HG03520 (cell line): Measurements from ENCODE around the gene FLT3.
"Not testable (repeated sequence)": the region's sequence is repeated elsewhere in the genome, so short reads cannot be mapped to it uniquely, and the experiment has no call there.

ENCODE experiments used
- ATAC-seq: cut with Tn5 transposase; IDR thresholded peaks from one replicate; pipeline ENCODE4 v1.9.1; 2021; ENCODE audit warnings: mild to moderate bottlenecking, moderate library complexity; ENCODE audit not compliant: unreplicated experiment

Gene FLT3

DNA sequence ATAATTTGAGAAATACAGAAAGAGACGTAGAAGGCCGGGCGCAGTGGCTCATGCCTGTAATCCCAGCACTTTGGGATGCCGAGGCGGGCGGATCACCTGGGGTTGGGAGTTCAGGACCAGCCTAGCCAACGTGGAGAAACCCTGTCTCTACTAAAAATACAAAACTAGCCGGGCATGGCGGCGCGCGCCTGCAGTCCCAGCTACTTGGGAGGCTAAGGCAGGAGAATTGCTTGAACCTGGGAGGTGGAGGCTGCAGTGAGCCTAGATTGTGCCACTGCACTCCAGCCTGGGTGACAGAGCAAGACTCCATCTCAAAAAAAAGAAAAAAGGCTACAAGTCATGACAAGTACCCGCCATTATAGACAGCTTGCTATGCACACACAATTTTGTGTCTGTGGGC is 95.4 kb downstream of the FLT3 start:
- ATAC-seq, result not testable (repeated sequence)

DNA sequence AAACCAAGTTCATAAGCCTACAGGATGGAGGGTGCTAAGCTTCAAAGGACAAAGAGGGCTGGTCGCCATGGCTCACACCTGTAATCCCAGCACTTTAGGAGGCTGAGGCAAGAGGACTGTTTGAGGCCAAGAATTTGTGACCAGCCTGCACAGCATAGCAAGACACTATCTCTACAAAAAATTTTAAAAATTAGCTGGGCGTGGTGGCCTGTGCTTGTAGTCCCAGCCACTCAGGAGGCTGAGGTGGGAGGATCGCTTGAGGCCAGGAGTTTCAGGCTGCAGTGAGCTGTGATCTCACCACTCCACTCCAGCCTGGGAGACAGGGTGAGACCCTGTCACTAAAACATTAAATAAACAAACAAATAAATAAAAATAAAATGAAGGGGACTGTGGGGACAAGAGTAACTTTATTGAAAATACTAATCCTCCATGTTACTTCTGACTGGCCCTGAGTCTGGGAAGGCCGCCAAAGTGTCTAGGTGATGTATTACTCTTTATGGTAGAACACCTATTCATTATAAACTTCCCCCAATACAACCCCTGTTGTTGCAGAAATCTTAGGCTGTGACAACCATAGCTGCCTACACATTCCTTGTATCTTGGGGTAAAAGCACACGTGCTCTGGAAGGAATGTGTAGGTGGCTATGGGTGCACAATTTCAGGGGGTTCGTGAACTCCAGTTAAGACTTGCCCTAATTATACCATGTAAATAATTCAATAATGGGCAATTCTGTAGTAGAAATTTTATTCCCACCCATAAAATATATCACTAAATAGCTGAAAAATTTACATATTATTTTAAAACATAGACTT is 97.3 kb downstream of the FLT3 start:
- no peak for ATAC-seq

GRCh38 chr13:28001837-28002473 is 98.4 kb downstream of the FLT3 start:
- no peak for ATAC-seq

GRCh38 chr13:28001049-28001448 is 99.3 kb downstream of the FLT3 start:
- ATAC-seq, result no peak

DNA sequence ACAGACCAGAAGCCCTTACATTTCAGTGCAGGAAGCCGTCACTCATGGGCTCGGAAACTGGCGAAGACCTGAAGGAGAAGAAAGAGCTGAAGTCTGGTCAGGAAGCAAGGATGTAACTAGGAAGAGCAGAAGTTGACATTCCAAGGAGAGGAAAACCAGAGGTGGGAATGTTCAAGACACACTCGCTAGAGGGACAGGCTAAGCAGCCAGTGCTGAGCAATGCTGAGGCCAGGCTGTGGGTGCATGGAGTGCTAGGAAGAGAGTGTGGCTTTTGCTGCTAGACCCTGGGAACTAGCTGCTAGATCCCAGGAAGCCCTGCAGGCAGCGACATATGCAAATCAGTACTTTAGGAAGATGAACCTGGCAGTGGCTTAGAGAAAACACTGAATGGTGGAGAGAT is 99.8 kb downstream of the FLT3 start:
- ATAC-seq, result no peak

DNA sequence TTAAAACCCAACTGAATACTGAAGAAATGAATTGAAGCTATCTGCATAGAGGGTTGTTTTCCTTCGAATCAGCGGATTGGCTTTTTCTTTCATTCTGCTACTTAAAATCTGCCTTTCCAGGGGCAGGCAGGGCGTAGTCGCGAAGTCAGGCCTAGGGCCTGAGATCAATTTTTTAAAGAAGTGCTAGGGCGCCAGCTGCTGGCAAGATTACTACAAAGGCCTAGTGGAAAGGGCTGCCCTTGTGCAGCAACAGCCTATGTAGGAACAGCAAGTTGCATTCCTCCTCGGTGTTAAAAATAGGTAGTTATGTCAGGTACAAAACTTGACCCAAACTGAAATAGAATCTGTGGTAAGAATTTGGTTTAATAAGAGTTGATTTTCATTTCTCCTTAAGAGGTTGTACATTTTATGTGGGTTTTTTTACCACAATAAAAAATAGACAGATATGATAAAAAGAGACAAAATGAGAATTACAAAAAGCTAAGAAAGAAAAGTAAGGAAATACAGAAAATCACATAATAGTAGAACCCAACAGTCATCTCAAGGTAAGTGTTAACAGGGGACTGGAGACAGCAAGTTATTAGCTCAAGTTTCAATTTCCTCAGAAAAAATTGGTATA is 102.4 kb downstream of the FLT3 start:
- ATAC-seq, result no peak

GRCh38 chr13:27991881-27992280 is 108.5 kb downstream of the FLT3 start:
- no peak for ATAC-seq

DNA sequence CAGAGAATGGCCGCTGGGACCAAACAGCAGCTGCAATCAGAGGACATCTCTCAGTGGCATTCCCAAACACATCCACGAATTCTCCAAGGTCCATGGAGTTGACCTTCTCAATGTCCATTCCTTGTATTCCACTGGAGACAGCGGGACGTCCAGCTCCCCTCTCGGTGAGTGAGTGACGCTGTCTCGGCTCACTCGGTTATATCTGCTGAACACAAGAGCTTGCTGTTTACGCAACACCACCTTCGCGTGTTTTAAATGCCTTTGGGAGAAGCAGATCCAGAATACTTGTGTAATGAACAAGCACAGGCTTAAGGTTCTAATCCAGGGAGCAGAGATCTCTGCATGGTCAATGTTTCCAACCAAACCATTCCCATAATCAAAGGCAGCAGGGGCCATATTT is 111.9 kb downstream of the FLT3 start, which contains the start of gene URAD:
TSS of gene URAD (minus strand) at position 174 of the 400 bp plus-strand sequence. CDS start at position 118, 56 bp downstream.
- ATAC-seq, result no peak

DNA sequence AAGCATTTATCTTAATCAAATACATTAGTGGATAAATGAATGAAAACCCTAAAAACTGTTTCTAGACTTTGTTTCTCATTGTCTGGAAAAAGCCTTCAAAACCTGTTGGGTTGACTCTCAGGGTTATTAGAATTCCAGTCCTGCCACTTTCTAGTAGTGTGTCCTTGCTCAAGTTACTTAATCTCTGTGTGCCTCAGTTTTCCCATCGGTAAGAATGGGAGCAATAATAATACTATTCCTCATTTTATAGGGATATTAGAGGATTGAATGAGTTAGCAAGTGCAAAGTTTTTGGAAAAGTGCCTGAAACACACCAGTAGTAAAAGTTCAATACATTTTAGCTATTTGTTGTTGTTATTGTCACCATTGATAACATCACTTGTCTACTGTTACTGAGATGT is 114.8 kb downstream of the FLT3 start:
- no peak for ATAC-seq

DNA sequence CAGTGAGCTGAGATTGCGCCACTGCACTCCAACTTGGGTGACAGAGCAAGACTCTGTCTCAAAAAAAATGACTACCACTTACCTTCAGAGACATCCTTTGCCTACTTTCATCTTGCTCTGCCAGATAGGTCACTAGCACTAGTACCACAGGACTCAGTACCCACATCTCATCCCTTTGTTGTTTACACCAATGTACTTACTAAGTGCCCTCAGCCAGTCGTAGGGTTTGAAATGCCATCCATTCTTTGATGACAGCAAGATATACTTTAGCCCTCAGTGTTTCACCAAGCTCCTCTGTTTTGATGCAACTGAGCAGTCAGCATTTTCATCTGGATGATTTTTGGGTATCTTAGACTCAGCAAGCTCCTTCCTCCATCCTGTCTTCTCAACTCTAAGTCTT is 118.0 kb downstream of the FLT3 start:
- no peak for ATAC-seq

- ATAC-seq, result no peak
These were observed 119.2 kb downstream of the FLT3 start for GRCh38 chr13:27981006-27981708.

DNA sequence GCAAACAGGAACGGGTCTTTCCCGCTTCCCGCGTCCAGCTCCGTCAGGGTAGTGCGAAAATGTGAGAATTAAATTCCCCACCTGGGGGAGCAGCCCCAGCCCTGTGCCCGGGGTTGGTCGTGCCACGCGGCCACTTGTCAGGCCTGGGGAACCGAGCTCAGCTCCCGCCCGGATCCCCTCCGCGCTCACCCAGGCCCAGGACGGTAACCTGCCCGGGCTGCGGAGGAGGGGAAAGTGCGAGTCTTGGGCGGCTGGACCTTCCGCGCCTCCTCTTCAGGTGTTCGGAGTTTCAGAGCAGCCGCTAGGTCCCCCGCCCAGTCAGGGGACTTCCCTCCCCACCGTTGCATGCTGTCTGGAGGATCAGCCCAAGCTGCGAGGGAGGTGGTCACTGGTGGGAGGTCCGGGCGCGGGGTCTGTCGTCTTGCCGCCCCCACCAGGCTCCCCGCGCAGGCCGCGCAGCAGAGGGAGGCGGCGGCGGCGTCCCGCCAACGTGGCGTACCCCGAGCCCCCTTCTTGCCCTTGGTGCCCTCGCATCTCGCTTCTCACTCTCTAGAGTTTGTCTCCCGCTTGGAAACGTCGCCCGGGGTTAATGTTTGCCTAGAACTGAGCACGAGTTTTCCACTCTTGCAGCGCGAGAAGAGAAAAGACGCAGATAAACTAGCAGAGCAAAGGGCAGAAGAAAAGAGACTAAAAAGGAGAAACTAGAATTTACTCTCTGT is 119.9 kb downstream of the FLT3 start:
- ATAC-seq, result no peak

DNA sequence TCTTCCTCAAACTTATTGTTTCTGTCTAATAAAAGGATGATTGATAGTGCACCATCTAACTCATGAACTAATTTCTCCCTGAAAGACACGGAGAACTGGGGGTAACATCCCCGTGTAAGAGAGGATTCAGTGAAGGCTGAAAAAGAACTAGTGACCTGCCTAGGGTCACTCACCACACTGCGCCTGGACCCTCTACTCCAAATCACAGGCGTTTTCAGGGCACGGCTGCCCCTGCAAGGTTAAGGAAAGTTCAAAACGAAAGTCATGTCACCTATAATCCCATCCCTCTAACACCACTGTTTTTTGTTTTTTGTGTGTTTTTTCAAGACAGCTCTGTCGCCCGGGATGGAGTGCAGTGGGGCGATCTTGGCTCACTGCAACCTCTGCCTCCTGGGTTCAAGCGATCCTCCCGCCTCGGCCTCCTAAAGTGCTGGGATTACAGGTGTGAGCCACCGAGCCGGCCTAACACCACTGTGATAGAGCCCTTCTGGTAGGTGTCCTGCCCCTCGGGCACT is 120.6 kb downstream of the FLT3 start:
- ATAC-seq, result no peak

DNA sequence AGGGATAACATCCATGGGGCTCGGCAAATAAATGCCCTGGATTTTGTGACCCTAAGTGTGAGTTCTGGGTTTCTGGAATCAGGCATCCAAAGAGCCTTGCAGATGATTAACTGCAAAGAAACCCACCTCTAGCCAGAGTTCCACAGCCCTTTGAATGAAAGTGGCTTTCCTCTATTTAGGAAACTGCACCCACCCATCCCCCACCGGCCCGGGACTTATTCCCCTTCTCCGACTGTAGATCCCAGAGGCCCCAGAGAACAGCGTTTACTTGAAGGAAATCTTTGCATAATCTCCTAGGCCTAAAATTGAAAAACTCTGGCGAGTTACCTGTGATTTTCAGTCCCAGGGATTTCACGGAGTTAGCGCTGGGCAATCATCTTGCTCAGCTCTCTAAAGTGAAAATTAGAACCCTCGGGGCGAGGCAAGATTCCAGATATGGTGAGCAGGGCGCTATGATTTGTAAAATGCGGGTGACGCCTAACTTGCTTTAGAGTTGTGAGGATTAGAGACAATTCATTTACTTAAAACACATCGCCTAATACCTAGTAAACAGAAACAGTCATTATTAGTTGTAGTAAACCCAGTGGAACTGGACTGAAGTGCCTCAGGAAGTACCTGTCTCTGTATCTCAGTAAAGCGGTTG is 121.3 kb downstream of the FLT3 start:
- no peak for ATAC-seq

DNA sequence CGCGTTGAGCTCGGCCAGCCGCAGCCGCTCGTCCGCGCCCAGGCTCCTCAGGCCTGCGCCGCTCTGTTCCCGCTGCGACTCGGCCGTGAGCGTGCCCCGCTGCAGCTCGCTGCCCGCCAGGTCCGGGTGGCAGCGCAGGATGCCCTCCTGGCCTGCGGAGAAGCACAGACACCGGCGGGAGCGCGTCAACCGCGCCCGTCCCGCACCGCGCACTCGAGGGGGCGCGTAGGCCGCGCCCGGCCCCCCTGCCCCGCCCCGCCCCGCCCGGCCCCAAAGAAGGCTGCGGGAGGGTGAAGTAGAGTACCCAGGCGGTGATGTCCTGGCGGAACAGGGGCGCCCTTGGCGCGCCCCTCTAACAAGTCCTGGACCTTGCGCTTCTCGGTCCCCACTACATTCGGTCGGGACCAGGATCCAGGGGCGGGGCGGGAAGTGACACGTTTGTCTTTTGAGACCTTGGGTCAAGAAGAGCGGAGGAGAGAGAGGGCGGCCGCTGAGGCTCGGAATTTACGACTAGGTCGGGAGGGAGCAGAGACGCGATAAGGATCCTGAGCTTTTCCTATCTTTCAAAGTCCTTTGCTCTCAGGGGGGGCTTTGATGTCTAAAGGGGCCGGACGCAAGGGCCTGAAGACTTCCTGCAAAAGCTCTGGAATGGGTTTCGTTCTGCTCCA is 121.9 kb downstream of the FLT3 start:
- ATAC-seq, result no peak

- ATAC-seq, result no peak
These were observed 122.7 kb downstream of the FLT3 start for GRCh38 chr13:27977476-27978300.

- ATAC-seq, result no peak
These were observed 123.8 kb downstream of the FLT3 start for GRCh38 chr13:27976362-27977091.
